Uterus (tissue), 4 donors: ENCODE results near the gene EIF5. TPM values are rescaled to one million over a fixed set of nuclear protein-coding genes. Genes with fewer than 3 reads are reported as not detected.

ENCODE experiments used
- DNase-seq, 2 donors: peaks; one replicate each; pipeline ENCODE4 v3.0.0-alpha.2; 2019 to 2020
- H3K27ac ChIP-seq, 2 donors: fragments of 200-600 bp; sonication (generic); 1 replicate in 1 of 2; 2 replicates in 1 of 2; pipeline ENCODE4 v1.5.1; 2016 to 2018
- H3K27me3 ChIP-seq, 2 donors: fragments of 200-600 bp; sonication (generic); one replicate each; pipeline ENCODE4 v1.5.1; 2018 to 2019; ENCODE audit warnings: control low read depth in 1 of 2
- H3K36me3 ChIP-seq, 2 donors: fragments of 200-600 bp; sonication (generic); one replicate each; pipeline ENCODE4 v1.5.1; 2019; ENCODE audit warnings: control low read depth in 1 of 2
- H3K4me1 ChIP-seq, 2 donors: fragments of 200-600 bp; sonication (generic); one replicate each; pipeline ENCODE4 v1.5.1; 2018 to 2019; ENCODE audit warnings: control low read depth in 1 of 2
- H3K4me3 ChIP-seq, 2 donors: fragments of 200-600 bp; sonication (generic); 1 replicate in 1 of 2; 2 replicates in 1 of 2; pipeline ENCODE4 v1.5.1; 2018 to 2019; ENCODE audit warnings: mild to moderate bottlenecking in 1 of 2
- H3K9me3 ChIP-seq, 2 donors: fragments of 200-600 bp; sonication (generic); one replicate each; pipeline ENCODE4 v1.5.1; 2019; ENCODE audit warnings: control low read depth in 1 of 2
- CTCF ChIP-seq, 4 experiments: fragments of 200-600 bp in 2 of 4; fragments of 450-650 bp in 2 of 4; sonication (generic) in 2 of 4; IDR thresholded peaks; one replicate each; pipeline ENCODE4 v1.5.1; 2016 to 2019; ENCODE audit warnings: antibody characterized with exemption in 4 of 4, mild to moderate bottlenecking in 2 of 4, moderate library complexity in 1 of 4
- POLR2A ChIP-seq, 2 donors: fragments of 450-650 bp; IDR thresholded peaks; one replicate each; pipeline ENCODE4 v1.6.1; 2016; ENCODE audit warnings: antibody characterized with exemption in 2 of 2, mild to moderate bottlenecking in 1 of 2, moderate library complexity in 1 of 2
- intact Hi-C: fragments of 100-400 bp; cut with DNase I; formaldehyde crosslinking; loops from one replicate; pipeline ENCODE4 v1.15.1; 2023; ENCODE audit warnings: low total_unique reads
- total RNA-seq, 4 donors: library from RNA; depleted of rRNA in 3 of 4; stranded (reverse); fragments of >200 nt in 3 of 4; gene quantifications; one replicate each; pipeline versions ENCODE4 v1.1.0 to v1.2.4, GENCODE V29; 2014 to 2023
- donor health status: DM: yes; HTN: yes; CAD: no.

EIF5 gene
- total RNA-seq, 4 donors from 2014 or later = 66.5 to 159 (median 113) TPM

DNA sequence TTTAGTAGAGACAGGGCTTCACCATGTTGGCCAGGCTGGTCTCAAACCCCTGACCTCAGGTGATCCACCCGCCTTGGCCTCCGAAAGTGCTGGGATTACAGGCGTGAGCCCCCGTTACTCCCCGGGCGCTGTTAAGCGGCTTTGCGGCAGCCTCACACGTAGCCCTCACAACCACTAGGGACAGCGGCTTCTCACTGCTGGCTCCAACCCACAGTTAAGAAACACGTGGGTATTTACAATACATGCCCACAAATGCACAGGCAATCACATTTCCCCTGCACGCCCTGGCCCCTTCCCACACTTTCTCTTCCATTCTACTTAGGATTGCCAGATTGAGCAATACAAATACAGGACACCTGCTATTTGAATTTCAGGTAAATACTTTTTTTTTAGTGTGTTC, 37.0 kb upstream of the EIF5 start:
- no peak for DNase-seq
- Histone ChIP-seq H3K27ac (no peak overlapping the region), H3K9me3 (no peaks in the 10 kb centered on the region), H3K36me3 (no peaks in the 10 kb centered on the region), H3K4me3 (no peak overlapping the region), H3K27me3 (no peaks in the 10 kb centered on the region), H3K4me1 (no peaks in the 10 kb centered on the region)
- TF ChIP-seq CTCF (IDR thresholded peaks at IDR 0.05) (no peak), POLR2A (IDR thresholded peaks at IDR 0.05) (no peak)
- intact Hi-C loops = no loop called here

- TF ChIP-seq POLR2A (IDR thresholded peaks at IDR 0.05) = no peak
- TF ChIP-seq CTCF (IDR thresholded peaks at IDR 0.05) = no peak
- no peaks in the 10 kb centered on the region for H3K27me3 ChIP-seq
- no peak overlapping the region for H3K27ac ChIP-seq
- H3K9me3 ChIP-seq = no peaks in the 10 kb centered on the region
- no peak overlapping the region for H3K4me3 ChIP-seq
- intact Hi-C loops = no loop called here
- H3K36me3 ChIP-seq = no peaks in the 10 kb centered on the region
- no peak for DNase-seq
- no peaks in the 10 kb centered on the region for H3K4me1 ChIP-seq
Observed at GRCh38 chr14:103298620-103299019, 35.4 kb upstream of the EIF5 start.

GRCh38 chr14:103301512-103302354, 32.3 kb upstream of the EIF5 start:
- no peaks in the 10 kb centered on the region for H3K36me3 ChIP-seq
- no peaks in the 10 kb centered on the region for H3K4me1 ChIP-seq
- H3K27ac ChIP-seq = no peak overlapping the region
- no peaks in the 10 kb centered on the region for H3K9me3 ChIP-seq
- no peak overlapping the region for H3K4me3 ChIP-seq
- intact Hi-C loops = no loop called here
- H3K27me3 ChIP-seq = no peaks in the 10 kb centered on the region
- TF ChIP-seq POLR2A (IDR thresholded peaks at IDR 0.05) = no peak
- DNase-seq = no peak

DNA sequence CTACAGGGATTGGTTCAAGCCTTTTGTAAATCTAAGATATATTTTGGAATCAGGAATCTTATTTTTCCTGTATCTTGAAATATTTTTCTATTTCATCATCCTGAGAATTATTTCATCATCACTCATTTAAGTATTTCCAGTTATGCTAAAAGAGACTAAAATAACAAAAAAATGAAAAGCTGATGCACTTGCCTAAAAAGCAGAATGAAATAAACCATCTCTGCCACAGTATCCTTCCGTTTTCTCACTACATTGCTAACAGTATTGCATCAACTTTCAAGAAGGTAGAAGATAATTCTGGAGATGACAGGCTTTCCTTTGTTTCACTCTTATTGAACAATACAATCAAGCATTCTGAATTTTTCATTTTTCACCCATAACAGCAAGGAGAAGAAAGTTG, 31.1 kb upstream of the EIF5 start:
- intact Hi-C loops = no loop called here
- H3K27me3 ChIP-seq = no peaks in the 10 kb centered on the region
- H3K36me3 ChIP-seq = no peaks in the 10 kb centered on the region

DNA sequence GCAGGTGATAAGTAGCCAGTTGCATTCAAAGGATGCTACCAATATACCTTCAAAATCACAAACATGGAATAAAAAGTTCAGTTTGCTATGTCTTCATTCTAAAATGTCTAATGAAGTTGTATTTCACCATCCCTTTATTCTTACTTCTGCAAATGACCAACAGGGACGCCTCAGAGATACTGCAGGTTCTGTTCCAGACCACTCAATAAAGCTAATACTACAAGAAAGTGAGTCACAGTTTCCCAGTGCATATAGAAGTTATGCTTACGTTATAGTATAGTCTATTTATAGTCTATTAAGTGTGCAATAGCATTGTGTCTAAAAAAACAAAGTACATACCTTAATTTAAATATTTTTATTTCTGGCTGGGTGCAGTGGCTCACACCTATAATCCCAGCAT, 29.3 kb upstream of the EIF5 start:
- no peak overlapping the region for H3K27ac ChIP-seq
- H3K36me3 ChIP-seq = no peaks in the 10 kb centered on the region
- TF ChIP-seq POLR2A (IDR thresholded peaks at IDR 0.05) = no peak
- no peak for TF ChIP-seq CTCF (IDR thresholded peaks at IDR 0.05)
- H3K4me1 ChIP-seq = no peaks in the 10 kb centered on the region
- no peak for DNase-seq
- intact Hi-C loops = no loop called here
- H3K9me3 ChIP-seq = no peaks in the 10 kb centered on the region
- no peak overlapping the region for H3K4me3 ChIP-seq
- H3K27me3 ChIP-seq = no peaks in the 10 kb centered on the region

More for the DNA sequence above, 31.1 kb upstream of the EIF5 start:
- TF ChIP-seq CTCF (IDR thresholded peaks at IDR 0.05) (no peak), POLR2A (IDR thresholded peaks at IDR 0.05) (no peak)
- H3K4me3 ChIP-seq = no peak overlapping the region
- no peak overlapping the region for H3K27ac ChIP-seq
- H3K9me3 ChIP-seq = no peaks in the 10 kb centered on the region
- H3K4me1 ChIP-seq = no peaks in the 10 kb centered on the region
- no peak for DNase-seq
